Neuronal stem cell (in vitro differentiated cells): ENCODE data around the gene DZIP1L.

ENCODE experiments used
- DNase-seq: peaks from one replicate; pipeline ENCODE4 v3.0.0-alpha.2; 2013; ENCODE audit warnings: low spot score
- H2AFZ ChIP-seq: one replicate; pipeline ENCODE4 v1.6.1; 2013; ENCODE audit warnings: mild to moderate bottlenecking, low read length, inconsistent platforms
- H2AK5ac ChIP-seq: 2 replicates; pipeline ENCODE4 v1.6.1; 2013; ENCODE audit warnings: low read depth, mild to moderate bottlenecking, inconsistent platforms, low read length, moderate library complexity, mixed read lengths
- H2BK120ac ChIP-seq: 2 replicates; pipeline ENCODE4 v1.6.1; 2013; ENCODE audit warnings: low read depth, mild to moderate bottlenecking, inconsistent platforms, low read length, moderate library complexity, mixed read lengths
- H2BK12ac ChIP-seq: one replicate; pipeline ENCODE4 v1.6.1; 2013; ENCODE audit warnings: low read length, inconsistent platforms
- H2BK15ac ChIP-seq: 2 replicates; pipeline ENCODE4 v1.6.1; 2013; ENCODE audit warnings: mild to moderate bottlenecking, low read length, inconsistent platforms, mixed read lengths
- H2BK5ac ChIP-seq: one replicate; pipeline ENCODE4 v1.6.1; 2013; ENCODE audit warnings: inconsistent platforms, mild to moderate bottlenecking, low read length, moderate library complexity
- H3K14ac ChIP-seq: one replicate; pipeline ENCODE4 v1.6.1; 2013; ENCODE audit warnings: low read length, inconsistent platforms
- H3K18ac ChIP-seq: 2 replicates; pipeline ENCODE4 v1.6.1; 2013; ENCODE audit warnings: low read length, inconsistent platforms
- H3K23ac ChIP-seq: 2 replicates; pipeline ENCODE4 v1.6.1; 2013; ENCODE audit warnings: low read depth, mild to moderate bottlenecking, mixed read lengths, low read length, inconsistent platforms; ENCODE audit not compliant: poor library complexity
- H3K27ac ChIP-seq: replicated peaks from 3 replicates; pipeline ENCODE4 v1.5.1; 2013; ENCODE audit warnings: low read length, inconsistent platforms
- H3K27me3 ChIP-seq, 3 experiments: 2 replicates each; pipeline ENCODE4 v1.6.1; 2013; ENCODE audit warnings: low read length in 3 of 3, mild to moderate bottlenecking in 2 of 3, inconsistent platforms in 1 of 3, low read depth in 1 of 3, mixed read lengths in 1 of 3, moderate library complexity in 1 of 3; ENCODE audit not compliant: control insufficient read depth in 3 of 3, insufficient read depth in 3 of 3
- H3K36me3 ChIP-seq, 2 donors: replicated peaks in 1 of 2; 2 replicates each; pipeline ENCODE4 v1.6.1; 2013; ENCODE audit warnings: low read length in 2 of 2; ENCODE audit not compliant: control insufficient read depth in 2 of 2, insufficient read depth in 2 of 2
- H3K4ac ChIP-seq: 2 replicates; pipeline ENCODE4 v1.6.1; 2013; ENCODE audit warnings: inconsistent platforms, mild to moderate bottlenecking, low read length, moderate library complexity
- H3K4me1 ChIP-seq, 2 donors: 1 replicate in 1 of 2; 2 replicates in 1 of 2; pipeline ENCODE4 v1.6.1; 2013; ENCODE audit warnings: low read length in 2 of 2, low read depth in 1 of 2; ENCODE audit not compliant: control insufficient read depth in 2 of 2, insufficient read depth in 1 of 2
- H3K4me2 ChIP-seq: one replicate; pipeline ENCODE4 v1.6.1; 2013; ENCODE audit warnings: mild to moderate bottlenecking, low read length, inconsistent platforms; ENCODE audit not compliant: insufficient read depth, poor library complexity, severe bottlenecking
- H3K4me3 ChIP-seq, 2 donors: 2 replicates each; pipeline ENCODE4 v1.5.1; 2013; ENCODE audit warnings: low read length in 2 of 2, mild to moderate bottlenecking in 2 of 2, inconsistent platforms in 1 of 2, moderate library complexity in 1 of 2
- H3K79me1 ChIP-seq: one replicate; pipeline ENCODE4 v1.6.1; 2013; ENCODE audit warnings: low read depth, mild to moderate bottlenecking, inconsistent platforms, low read length, moderate library complexity
- H3K9ac ChIP-seq: one replicate; pipeline ENCODE4 v1.6.1; 2013; ENCODE audit warnings: mild to moderate bottlenecking, low read depth, low read length, inconsistent platforms; ENCODE audit not compliant: poor library complexity
- H3K9me3 ChIP-seq, 2 donors: replicated peaks in 1 of 2; 2 replicates each; pipeline versions ENCODE3 to v1.6.1; 2013; ENCODE audit warnings: low read length in 2 of 2, mild to moderate bottlenecking in 2 of 2, inconsistent platforms in 1 of 2, low read depth in 1 of 2, mixed read lengths in 1 of 2, moderate library complexity in 1 of 2; ENCODE audit not compliant: control insufficient read depth in 2 of 2, insufficient read depth in 1 of 2
- H4K8ac ChIP-seq: one replicate; pipeline ENCODE4 v1.6.1; 2013; ENCODE audit warnings: low read depth, mild to moderate bottlenecking, inconsistent platforms, low read length, moderate library complexity
- H4K91ac ChIP-seq: one replicate; pipeline ENCODE4 v1.6.1; 2013; ENCODE audit warnings: low read length, low read depth, mild to moderate bottlenecking, inconsistent platforms; ENCODE audit not compliant: poor library complexity
- WGBS, 2 donors: extraction: QIAGEN DNeasy Blood & Tissue Kit; methylation state at CpG; one replicate each; pipeline ENCODE4 v1.1.7; 2013; ENCODE audit warnings: missing lambda C conversion rate in 2 of 2, mixed read lengths in 1 of 2; ENCODE audit not compliant: insufficient read length in 2 of 2, insufficient replicate concordance in 1 of 2; ENCODE audit errors: extremely low coverage in 2 of 2; 5-methylcytosine and 5-hydroxymethylcytosine counted together

The DZIP1L gene

GRCh38 chr3:138060792-138061191, 54.6 kb downstream of the DZIP1L start:
- no CpG with 5 or more reads among the region's 2 CpGs for WGBS, 2 donors
- Histone ChIP-seq H3K9me3 (peaks cover 0 to 2% of the 10 kb centered on the region in 2 donors), H3K23ac (no peak overlapping the region), H2BK15ac (no peak overlapping the region), H4K91ac (no peak overlapping the region), H4K8ac (no peak overlapping the region), H2AK5ac (no peak overlapping the region), H3K9ac (no peak overlapping the region), H2AFZ (no peak overlapping the region), H2BK5ac (no peak overlapping the region), H3K36me3 (peaks cover 22 to 56% of the 10 kb centered on the region in 2 donors), H3K4ac (no peak overlapping the region), H2BK120ac (no peak overlapping the region), H3K4me3 (no peak overlapping the region), H2BK12ac (no peak overlapping the region), H3K4me1 (no peaks in the 10 kb centered on the region), H3K27ac (no peak overlapping the region), H3K18ac (no peak overlapping the region), H3K14ac (no peak overlapping the region), H3K79me1 (no peaks in the 10 kb centered on the region), H3K4me2 (no peak overlapping the region), H3K27me3 (no peaks in the 10 kb centered on the region)
- no peak for DNase-seq

GRCh38 chr3:138059261-138059660, 56.1 kb downstream of the DZIP1L start:
- peaks cover 17 to 45% of the 10 kb centered on the region in 2 donors for H3K36me3 ChIP-seq

GRCh38 chr3:138057384-138057783, 58.0 kb downstream of the DZIP1L start:
- Histone ChIP-seq H3K9me3 (peaks cover 0 to 2% of the 10 kb centered on the region in 2 donors), H3K14ac (no peak overlapping the region), H2BK5ac (no peak overlapping the region), H3K79me1 (no peaks in the 10 kb centered on the region), H2BK15ac (no peak overlapping the region), H3K9ac (no peak overlapping the region), H3K27ac (no peak overlapping the region), H3K23ac (no peak overlapping the region), H4K91ac (no peak overlapping the region), H3K4me2 (no peak overlapping the region), H3K36me3 (peaks cover 3 to 35% of the 10 kb centered on the region in 2 donors), H3K4me1 (no peaks in the 10 kb centered on the region), H2AFZ (no peak overlapping the region), H3K4me3 (no peak overlapping the region), H2AK5ac (no peak overlapping the region), H4K8ac (no peak overlapping the region), H3K18ac (no peak overlapping the region), H3K4ac (no peak overlapping the region), H3K27me3 (no peaks in the 10 kb centered on the region), H2BK12ac (no peak overlapping the region), H2BK120ac (no peak overlapping the region)
- WGBS, 2 donors: no CpG with 5 or more reads among the region's 3 CpGs
- DNase-seq: no peak

More at GRCh38 chr3:138059261-138059660, 56.1 kb downstream of the DZIP1L start:
- H3K9me3 ChIP-seq: peaks cover 0 to 2% of the 10 kb centered on the region in 2 donors
- no peak overlapping the region for H3K23ac ChIP-seq
- no peak overlapping the region for H3K9ac ChIP-seq
- H2AFZ ChIP-seq: no peak overlapping the region
- no peak overlapping the region for H3K18ac ChIP-seq
- H3K4me2 ChIP-seq: no peak overlapping the region
- no peak overlapping the region for H2BK5ac ChIP-seq
- H4K91ac ChIP-seq: no peak overlapping the region
- DNase-seq: no peak
- no peak overlapping the region for H3K27ac ChIP-seq
- no peak overlapping the region for H2BK15ac ChIP-seq
- no peaks in the 10 kb centered on the region for H3K27me3 ChIP-seq
- H3K4me3 ChIP-seq: no peak overlapping the region
- H2BK120ac ChIP-seq: no peak overlapping the region
- no peak overlapping the region for H2AK5ac ChIP-seq
- H4K8ac ChIP-seq: no peak overlapping the region
- no peak overlapping the region for H3K14ac ChIP-seq
- H2BK12ac ChIP-seq: no peak overlapping the region
- no peaks in the 10 kb centered on the region for H3K4me1 ChIP-seq
- H3K79me1 ChIP-seq: no peaks in the 10 kb centered on the region
- no peak overlapping the region for H3K4ac ChIP-seq

- H3K23ac ChIP-seq: no peak overlapping the region
- WGBS, 2 donors: no CpG with 5 or more reads among the region's 1 CpG
Measured at GRCh38 chr3:138054057-138054456, 61.4 kb downstream of the DZIP1L start.

More at GRCh38 chr3:138054057-138054456, 61.4 kb downstream of the DZIP1L start:
- Histone ChIP-seq H3K4me1 (no peaks in the 10 kb centered on the region), H3K18ac (no peak overlapping the region), H4K91ac (no peak overlapping the region), H2BK5ac (no peak overlapping the region), H3K36me3 (peaks cover 0 to 24% of the 10 kb centered on the region in 2 donors), H3K79me1 (no peaks in the 10 kb centered on the region), H3K9me3 (no peaks in the 10 kb centered on the region), H3K9ac (no peak overlapping the region), H2BK12ac (no peak overlapping the region), H3K4ac (no peak overlapping the region), H3K4me3 (no peak overlapping the region), H2AFZ (no peak overlapping the region), H3K27ac (no peak overlapping the region), H4K8ac (no peak overlapping the region), H2AK5ac (no peak overlapping the region), H3K4me2 (no peak overlapping the region), H2BK15ac (no peak overlapping the region), H3K27me3 (no peaks in the 10 kb centered on the region), H3K14ac (no peak overlapping the region), H2BK120ac (no peak overlapping the region)
- DNase-seq: no peak
